PFSK-1 (cell line): Measurements from ENCODE around the gene ZSCAN4.

Experiments
- FOXP2 ChIP-seq: optimal IDR thresholded peaks from 2 replicates; pipeline ENCODE3; 2011; ENCODE audit warnings: borderline replicate concordance, control low read depth, inconsistent platforms; ENCODE audit not compliant: insufficient read depth; ENCODE audit errors: extremely low read length, extremely low read depth
- POLR2AphosphoS5 ChIP-seq: IDR thresholded peaks from 2 replicates; pipeline ENCODE4 v1.6.1; 2012; ENCODE audit warnings: low read depth, mild to moderate bottlenecking, control low read depth, low read length, moderate library complexity
- REST ChIP-seq, 2 experiments: IDR thresholded peaks; 2 replicates each; pipeline versions ENCODE4 v1.6.1 to v1.8.0; 2011 to 2012; ENCODE audit warnings: low read depth in 2 of 2, low read length in 2 of 2, control low read depth in 1 of 2, inconsistent platforms in 1 of 2, mild to moderate bottlenecking in 1 of 2, moderate library complexity in 1 of 2; ENCODE audit not compliant: insufficient read depth in 1 of 2
- SIN3A ChIP-seq: IDR thresholded peaks from 2 replicates; pipeline ENCODE4 v1.6.1; 2012; ENCODE audit warnings: mild to moderate bottlenecking, low read length, moderate library complexity, borderline replicate concordance; ENCODE audit not compliant: insufficient read depth
- TAF1 ChIP-seq: IDR thresholded peaks from 2 replicates; pipeline ENCODE4 v1.6.1; 2012; ENCODE audit warnings: low read length, control low read depth, borderline replicate concordance; ENCODE audit not compliant: insufficient read depth

Gene ZSCAN4

DNA sequence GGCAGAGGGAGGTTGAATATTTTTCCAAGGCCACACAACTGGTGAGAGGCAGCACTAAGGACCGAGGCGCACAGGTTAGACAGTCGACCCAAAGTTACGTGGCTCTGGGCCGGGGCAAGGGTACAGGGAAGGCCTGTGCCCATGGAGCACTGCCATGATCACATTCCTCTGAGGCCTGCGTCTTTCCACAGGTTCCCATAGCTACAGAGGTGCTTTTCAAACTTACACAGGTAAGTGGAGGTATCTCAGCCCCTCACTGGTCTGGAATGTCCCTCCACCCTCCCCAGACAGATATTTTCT is 35.0 kb upstream of the ZSCAN4 start:
- no peak for TF ChIP-seq SIN3A
- no peak for TF ChIP-seq TAF1

DNA sequence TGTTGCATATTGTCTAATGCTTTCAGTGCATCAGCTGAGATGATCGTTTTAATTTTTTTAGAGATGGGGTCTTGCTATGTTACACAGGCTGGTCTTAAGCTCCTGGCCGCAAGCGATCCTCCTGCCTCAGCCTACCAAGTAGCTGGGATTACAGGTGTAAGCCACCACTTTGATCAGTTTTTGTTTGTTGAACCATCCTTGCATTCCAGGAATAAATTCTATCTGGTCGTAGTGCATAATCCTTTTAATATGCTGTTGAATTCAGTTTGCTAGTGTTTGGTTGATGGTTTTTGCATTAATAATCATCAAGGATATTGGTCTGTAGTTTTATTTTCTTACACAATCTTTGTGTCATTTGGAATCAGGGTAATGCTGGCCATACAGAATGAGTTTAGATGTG is 31.4 kb upstream of the ZSCAN4 start:
- no peak for TF ChIP-seq TAF1
- TF ChIP-seq POLR2AphosphoS5, result no peak
- no peak for TF ChIP-seq SIN3A
- no peak for TF ChIP-seq REST (IDR thresholded peaks at IDR 0.05; ENCODE audit: insufficient read depth in 1 of 2, low read depth in 2 of 2, low read length in 2 of 2)
- TF ChIP-seq FOXP2, result no peak

DNA sequence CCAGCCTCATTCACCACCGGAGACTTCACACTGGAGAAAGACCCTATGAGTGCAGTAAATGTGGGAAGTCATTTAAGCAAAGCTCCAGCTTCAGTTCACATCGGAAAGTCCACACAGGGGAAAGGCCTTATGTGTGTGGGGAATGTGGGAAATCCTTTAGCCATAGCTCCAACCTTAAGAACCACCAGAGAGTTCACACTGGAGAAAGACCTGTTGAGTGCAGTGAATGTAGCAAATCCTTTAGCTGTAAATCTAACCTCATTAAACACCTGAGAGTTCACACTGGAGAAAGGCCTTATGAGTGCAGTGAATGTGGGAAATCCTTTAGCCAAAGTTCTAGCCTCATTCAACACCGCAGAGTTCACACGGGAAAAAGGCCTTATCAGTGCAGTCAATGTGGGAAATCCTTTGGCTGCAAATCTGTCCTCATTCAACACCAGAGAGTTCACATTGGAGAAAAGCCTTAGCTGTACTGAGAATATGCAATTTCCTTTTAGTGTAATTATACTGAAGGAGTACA is 27.0 kb upstream of the ZSCAN4 start:
- no peak for TF ChIP-seq TAF1

GRCh38 chr19:57642396-57643046 is 26.2 kb upstream of the ZSCAN4 start:
- TF ChIP-seq SIN3A (no peak), TAF1 (no peak), FOXP2 (no peak), POLR2AphosphoS5 (no peak), REST (IDR thresholded peaks at IDR 0.05; ENCODE audit: insufficient read depth in 1 of 2, low read depth in 2 of 2, low read length in 2 of 2) (no peak)

DNA sequence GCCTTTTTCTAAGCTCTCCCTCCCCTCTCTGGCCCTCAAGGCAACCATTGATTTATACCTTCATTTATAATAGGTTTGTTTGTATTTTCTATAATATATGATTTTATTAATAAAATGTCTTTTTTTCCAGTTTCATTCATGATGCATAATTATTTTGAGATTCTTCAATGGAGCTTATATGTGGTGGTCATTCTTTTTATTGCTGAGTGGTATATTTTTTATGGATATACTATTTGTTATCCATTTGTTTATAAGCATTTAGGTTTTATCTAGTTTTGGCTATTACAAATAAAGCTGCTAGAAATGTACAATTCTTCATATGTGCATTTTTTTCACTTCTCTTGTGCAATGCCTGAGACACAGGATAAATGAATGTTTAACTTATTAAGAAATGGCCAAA is 25.0 kb upstream of the ZSCAN4 start:
- TF ChIP-seq TAF1, result no peak
- TF ChIP-seq FOXP2, result no peak
- TF ChIP-seq POLR2AphosphoS5, result no peak

DNA sequence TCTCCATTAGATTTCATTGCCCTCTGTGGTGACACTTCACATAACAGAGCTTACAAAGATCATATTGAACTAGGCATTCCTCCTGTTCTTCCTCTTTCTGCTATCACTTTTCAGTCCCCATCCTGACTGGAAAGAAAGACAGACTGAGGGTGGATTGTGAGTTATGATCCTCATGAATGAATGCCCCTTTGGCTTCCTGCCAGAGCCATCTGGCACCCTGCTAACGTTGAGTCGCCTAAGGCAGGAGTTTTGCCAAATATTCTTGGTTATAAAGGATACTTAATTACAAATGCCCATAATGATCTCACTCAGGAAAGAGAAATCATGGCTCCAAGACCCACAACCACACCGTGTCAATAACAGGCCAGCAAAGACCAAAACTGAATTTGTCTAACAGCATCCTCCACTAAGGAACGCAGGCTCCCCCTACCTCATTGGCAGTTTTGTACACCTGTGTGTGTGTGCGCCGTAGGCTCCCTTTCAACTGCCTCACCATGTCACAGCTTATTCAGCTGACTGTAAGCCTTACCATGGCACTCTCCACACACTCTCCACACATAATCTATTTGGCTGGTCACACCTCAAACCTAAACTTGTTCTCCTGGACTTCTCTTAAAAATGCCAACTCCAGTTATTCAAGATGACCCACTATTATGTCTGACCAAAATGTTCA is 20.3 kb upstream of the ZSCAN4 start:
- TF ChIP-seq FOXP2 (no peak), SIN3A (no peak), REST (IDR thresholded peaks at IDR 0.05; ENCODE audit: insufficient read depth in 1 of 2, low read depth in 2 of 2, low read length in 2 of 2) (no peak), TAF1 (no peak), POLR2AphosphoS5 (no peak)

GRCh38 chr19:57651654-57651996 is 17.1 kb upstream of the ZSCAN4 start:
- TF ChIP-seq POLR2AphosphoS5, result no peak
- no peak for TF ChIP-seq FOXP2
- TF ChIP-seq REST (IDR thresholded peaks at IDR 0.05; ENCODE audit: insufficient read depth in 1 of 2, low read depth in 2 of 2, low read length in 2 of 2), result no peak
- TF ChIP-seq TAF1, result no peak
- no peak for TF ChIP-seq SIN3A
